SU-DHL-6 (cell line): Measurements from ENCODE around the gene MICAL3.

ENCODE experiments used
- EZH2phosphoT487 ChIP-seq: fragments of 200-600 bp; sonication (generic), shearing (Covaris generic); conservative IDR thresholded peaks from 2 replicates; pipeline ENCODE4 v1.6.1; 2018; ENCODE audit warnings: mild to moderate bottlenecking, antibody characterized with exemption, low read length, moderate library complexity, mixed read lengths
- TF ChIP-seq, protein P1 (sequence below): fragments of 200-600 bp; sonication (generic); IDR thresholded peaks from one replicate; pipeline ENCODE4 v1.5.1; 2017; ENCODE audit warnings: antibody characterized with exemption, mild to moderate bottlenecking, low read length, moderate library complexity; ENCODE audit not compliant: insufficient read depth, poor library complexity, severe bottlenecking

DNA sequence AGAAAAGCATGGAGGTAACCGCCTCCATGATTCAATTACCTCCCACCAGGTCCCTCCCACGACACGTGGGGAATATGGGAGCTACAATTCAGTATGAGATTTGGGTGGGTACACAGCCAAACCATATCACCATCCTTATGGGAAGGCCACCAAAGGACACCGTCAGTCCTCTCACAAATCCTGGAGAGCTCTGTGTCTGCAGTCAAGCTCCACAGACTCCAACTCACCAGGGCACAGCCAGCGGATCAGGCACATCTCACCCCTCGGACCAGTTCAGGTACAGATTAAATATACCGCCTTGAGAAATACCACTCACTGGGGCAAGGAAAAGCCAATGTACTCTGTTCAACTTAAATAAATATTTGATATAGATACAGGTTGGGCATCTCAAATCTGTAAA, 100.3 kb downstream of the MICAL3 start:
- TF ChIP-seq, protein P1, sequence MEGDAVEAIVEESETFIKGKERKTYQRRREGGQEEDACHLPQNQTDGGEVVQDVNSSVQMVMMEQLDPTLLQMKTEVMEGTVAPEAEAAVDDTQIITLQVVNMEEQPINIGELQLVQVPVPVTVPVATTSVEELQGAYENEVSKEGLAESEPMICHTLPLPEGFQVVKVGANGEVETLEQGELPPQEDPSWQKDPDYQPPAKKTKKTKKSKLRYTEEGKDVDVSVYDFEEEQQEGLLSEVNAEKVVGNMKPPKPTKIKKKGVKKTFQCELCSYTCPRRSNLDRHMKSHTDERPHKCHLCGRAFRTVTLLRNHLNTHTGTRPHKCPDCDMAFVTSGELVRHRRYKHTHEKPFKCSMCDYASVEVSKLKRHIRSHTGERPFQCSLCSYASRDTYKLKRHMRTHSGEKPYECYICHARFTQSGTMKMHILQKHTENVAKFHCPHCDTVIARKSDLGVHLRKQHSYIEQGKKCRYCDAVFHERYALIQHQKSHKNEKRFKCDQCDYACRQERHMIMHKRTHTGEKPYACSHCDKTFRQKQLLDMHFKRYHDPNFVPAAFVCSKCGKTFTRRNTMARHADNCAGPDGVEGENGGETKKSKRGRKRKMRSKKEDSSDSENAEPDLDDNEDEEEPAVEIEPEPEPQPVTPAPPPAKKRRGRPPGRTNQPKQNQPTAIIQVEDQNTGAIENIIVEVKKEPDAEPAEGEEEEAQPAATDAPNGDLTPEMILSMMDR, result no peak
- TF ChIP-seq EZH2phosphoT487, result no peak
